RWPE1 (cell line): ENCODE data around the gene S100A8.

Experiments used
- CTCF ChIA-PET: fragments of 350-600 bp; sonication (Branson Sonifier 250); formaldehyde crosslinking; extraction: SDS; loops from one replicate; lab custom pipeline; 2021; lab: Yijun Ruan, JAX
- POLR2A ChIA-PET: fragments of 400-600 bp; formaldehyde crosslinking; extraction: SDS; loops from one replicate; lab custom pipeline; 2020; ENCODE audit warnings: antibody characterized with exemption; ENCODE audit not compliant: low non-redundant PET; lab: Yijun Ruan, JAX
- DNase-seq: peaks from one replicate; pipeline ENCODE4 v3.0.0; 2012; ENCODE audit warnings: low spot score
- H3K27ac ChIP-seq: fragments of 450-650 bp; 2 replicates; pipeline ENCODE4 v1.5.1; 2017
- CTCF ChIP-seq: fragments of 450-650 bp; conservative IDR thresholded peaks from 2 replicates; pipeline ENCODE4 v1.5.1; 2017; ENCODE audit warnings: low read depth, mild to moderate bottlenecking

S100A8 gene

GRCh38 chr1:153390938-153391710 lies at the start of gene S100A8:
TSS of gene S100A8 (minus strand) at chr1:153391073. CDS start at chr1:153390535, 538 bp downstream.
- CTCF ChIA-PET, result interaction anchor here (0.6 to 1.4 kb wide), 6 partner anchors 13 to 146 kb away, joined by 3 to 8 read pairs (median 4); partner anchors contain the start of gene S100A9
- peak within 1 kb of the TSS; percentile 82 for H3K27ac ChIP-seq
- TF ChIP-seq CTCF, result no peak
- DNase-seq, result peak; percentile 82
- POLR2A ChIA-PET, result no interaction called here

GRCh38 chr1:153439273-153439672 lies 48.4 kb upstream of the S100A8 start:
- CTCF ChIA-PET, result no interaction called here
- POLR2A ChIA-PET, result no interaction called here

GRCh38 chr1:153438599-153438998 lies 47.7 kb upstream of the S100A8 start:
- no peak overlapping the region for H3K27ac ChIP-seq
- CTCF ChIA-PET, result no interaction called here
- POLR2A ChIA-PET, result no interaction called here
- TF ChIP-seq CTCF, result no peak
- DNase-seq, result no peak

More at GRCh38 chr1:153439273-153439672, 48.4 kb upstream of the S100A8 start:
- TF ChIP-seq CTCF, result no peak
- H3K27ac ChIP-seq, result no peak overlapping the region
- DNase-seq, result no peak

- ChIA-PET POLR2A (no interaction called here), CTCF (interaction anchor here (0.5 to 0.9 kb wide), 2 partner anchors 84 to 85 kb away, joined by 3 read pairs; no protein-coding TSS in a partner anchor)
- H3K27ac ChIP-seq, result no peak overlapping the region
- no peak for TF ChIP-seq CTCF
- no peak for DNase-seq
These were observed 46.4 kb upstream of the S100A8 start for GRCh38 chr1:153437236-153437635.

- ChIA-PET CTCF (interaction anchor here (1.1 to 1.3 kb wide), 3 partner anchors 30 to 82 kb away, joined by 3 to 5 read pairs (median 3); no protein-coding TSS in a partner anchor), POLR2A (no interaction called here)
- no peak for TF ChIP-seq CTCF
- no peak for DNase-seq
- H3K27ac ChIP-seq, result no peak overlapping the region
These were observed 44.0 kb upstream of the S100A8 start for GRCh38 chr1:153434746-153435455.

GRCh38 chr1:153432874-153433681 lies 42.2 kb upstream of the S100A8 start:
- no peak overlapping the region for H3K27ac ChIP-seq
- no peak for DNase-seq
- no peak for TF ChIP-seq CTCF
- ChIA-PET POLR2A (no interaction called here), CTCF (no interaction called here)
